Natural killer cell (primary cell): ENCODE measurements around the gene MAP3K19. TPM values are rescaled to one million over a fixed set of nuclear protein-coding genes. Genes with fewer than 3 reads are reported as not detected.
A peak's percentile ranks its signal among the peaks of the same experiment; 100 is the strongest.

ENCODE experiments used
- ATAC-seq, 3 donors: fragments of 150-1000 bp in 2 of 3; fragments of 200-7000 bp in 1 of 3; cut with Tn5 transposase; 1 replicate in 1 of 3; 2 replicates in 2 of 3; pipeline ENCODE4 v1.10.0; 2021; ENCODE audit warnings: mild to moderate bottlenecking in 2 of 3, moderate library complexity in 2 of 3
- DNase-seq, 2 donors: peaks; one replicate each; pipeline versions ENCODE4 v3.0.0 to v3.0.0-alpha.2; 2013 to 2021; ENCODE audit warnings: mixed read lengths in 1 of 2
- H3K27ac ChIP-seq: one replicate; pipeline ENCODE4 v1.5.1; 2013; ENCODE audit warnings: mild to moderate bottlenecking, low read length
- H3K27me3 ChIP-seq: one replicate; pipeline ENCODE4 v1.6.1; 2013; ENCODE audit warnings: low read length; ENCODE audit not compliant: control insufficient read depth, insufficient read depth
- H3K36me3 ChIP-seq: one replicate; pipeline ENCODE4 v1.6.1; 2013; ENCODE audit warnings: low read length; ENCODE audit not compliant: control insufficient read depth, insufficient read depth
- H3K4me1 ChIP-seq: one replicate; pipeline ENCODE4 v1.6.1; 2013; ENCODE audit warnings: low read length; ENCODE audit not compliant: control insufficient read depth, insufficient read depth
- H3K4me3 ChIP-seq: one replicate; pipeline ENCODE4 v1.5.1; 2013; ENCODE audit warnings: low read length
- H3K9me3 ChIP-seq: one replicate; pipeline ENCODE4 v1.6.1; 2013; ENCODE audit warnings: low read length; ENCODE audit not compliant: control insufficient read depth, insufficient read depth
- H3K27ac Mint-ChIP-seq, 2 donors: one replicate each; pipeline ENCODE4 v1.8.0; 2022; ENCODE audit warnings: mild to moderate bottlenecking in 2 of 2, mixed read lengths in 2 of 2, moderate library complexity in 1 of 2
- H3K27me3 Mint-ChIP-seq, 2 donors: one replicate each; pipeline ENCODE4 v1.8.0; 2022; ENCODE audit warnings: low read depth in 2 of 2, mixed read lengths in 2 of 2
- H3K36me3 Mint-ChIP-seq: one replicate; pipeline ENCODE4 v1.8.0; 2022; ENCODE audit warnings: mixed read lengths
- H3K4me1 Mint-ChIP-seq, 2 donors: one replicate each; pipeline ENCODE4 v1.8.0; 2022; ENCODE audit warnings: mixed read lengths in 2 of 2
- H3K4me3 Mint-ChIP-seq: one replicate; pipeline ENCODE4 v1.8.0; 2022; ENCODE audit warnings: mild to moderate bottlenecking, moderate library complexity, mixed read lengths
- H3K9me3 Mint-ChIP-seq, 2 donors: one replicate each; pipeline ENCODE4 v1.8.0; 2022; ENCODE audit warnings: mixed read lengths in 2 of 2
- WGBS: methylation state at CpG from one replicate; pipeline ENCODE4 v1.1.7; 2013; ENCODE audit warnings: missing lambda C conversion rate; ENCODE audit not compliant: insufficient coverage; 5-methylcytosine and 5-hydroxymethylcytosine counted together
- intact Hi-C: fragments of 100-400 bp; cut with micrococcal nuclease; formaldehyde crosslinking; loops from one replicate; pipeline ENCODE4 v1.14.2; 2022
- total RNA-seq, 4 donors: library from RNA; stranded (reverse); fragments of 120-200 nt in 1 of 4; gene quantifications; one replicate each; pipeline versions ENCODE4 v1.2.3 to v1.2.4, GENCODE V29; 2013 to 2022
- TF ChIP-seq, protein P1 (sequence below): fragments of 200-600 bp; IDR thresholded peaks from one replicate; pipeline ENCODE4 v1.8.0; 2022; ENCODE audit warnings: antibody characterized with exemption

The MAP3K19 gene
- total RNA-seq, 3 donors from 2014 or later (not counting 1 experiment from before 2014, with no cell fraction given), result not detected

DNA sequence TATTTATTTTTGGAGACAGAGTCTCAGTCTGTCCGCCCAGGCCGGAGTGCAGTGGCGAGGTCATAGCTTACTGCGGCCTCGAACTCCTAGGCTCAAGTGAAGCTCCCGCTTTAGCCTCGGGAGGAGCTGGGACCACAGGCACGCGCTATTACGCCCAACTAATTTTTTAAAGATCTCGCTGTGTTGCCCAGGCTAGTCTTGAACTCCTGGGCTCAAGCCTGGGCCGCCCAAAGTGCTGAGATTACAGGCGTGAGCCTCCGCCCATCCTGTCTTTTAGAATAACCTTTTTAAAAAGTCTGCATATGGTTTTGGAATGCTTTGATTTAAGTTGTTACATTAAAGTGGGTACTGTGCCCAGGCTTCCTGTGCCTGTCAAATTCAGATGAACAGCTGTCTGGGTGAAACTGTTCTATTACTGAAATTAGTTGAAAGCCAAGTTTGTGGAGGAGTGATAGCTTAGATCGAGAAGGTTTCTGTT lies 5.8 kb upstream of the MAP3K19 start:
- Mint-ChIP-seq H3K27me3 (peaks cover 42 to 50% of the 10 kb centered on the region in 2 donors), H3K9me3 (no peaks in the 10 kb centered on the region), H3K4me3 (peak overlapping the region; percentile 97), H3K36me3 (no peaks in the 10 kb centered on the region), H3K27ac (peak overlapping the region; percentile 96 to 98), H3K4me1 (peaks cover 20 to 29% of the 10 kb centered on the region in 2 donors)
- TF ChIP-seq, protein P1, sequence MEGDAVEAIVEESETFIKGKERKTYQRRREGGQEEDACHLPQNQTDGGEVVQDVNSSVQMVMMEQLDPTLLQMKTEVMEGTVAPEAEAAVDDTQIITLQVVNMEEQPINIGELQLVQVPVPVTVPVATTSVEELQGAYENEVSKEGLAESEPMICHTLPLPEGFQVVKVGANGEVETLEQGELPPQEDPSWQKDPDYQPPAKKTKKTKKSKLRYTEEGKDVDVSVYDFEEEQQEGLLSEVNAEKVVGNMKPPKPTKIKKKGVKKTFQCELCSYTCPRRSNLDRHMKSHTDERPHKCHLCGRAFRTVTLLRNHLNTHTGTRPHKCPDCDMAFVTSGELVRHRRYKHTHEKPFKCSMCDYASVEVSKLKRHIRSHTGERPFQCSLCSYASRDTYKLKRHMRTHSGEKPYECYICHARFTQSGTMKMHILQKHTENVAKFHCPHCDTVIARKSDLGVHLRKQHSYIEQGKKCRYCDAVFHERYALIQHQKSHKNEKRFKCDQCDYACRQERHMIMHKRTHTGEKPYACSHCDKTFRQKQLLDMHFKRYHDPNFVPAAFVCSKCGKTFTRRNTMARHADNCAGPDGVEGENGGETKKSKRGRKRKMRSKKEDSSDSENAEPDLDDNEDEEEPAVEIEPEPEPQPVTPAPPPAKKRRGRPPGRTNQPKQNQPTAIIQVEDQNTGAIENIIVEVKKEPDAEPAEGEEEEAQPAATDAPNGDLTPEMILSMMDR, result no peak
- Histone ChIP-seq H3K27me3 (peaks cover 13% of the 10 kb centered on the region), H3K4me3 (peak overlapping the region; percentile 58), H3K4me1 (peaks cover 7% of the 10 kb centered on the region), H3K27ac (peak overlapping the region; percentile 90), H3K9me3 (no peaks in the 10 kb centered on the region), H3K36me3 (no peaks in the 10 kb centered on the region)
- 23% methylated on average over 14 of the region's 15 CpGs for WGBS
- intact Hi-C loops, result loop anchor here (1.0 to 5.0 kb wide), 6 partner anchors 59 to 1074 kb away; partner anchors contain the start of genes CCNT2 and UBXN4
- DNase-seq, result peak in 1 of 2 donors; percentile 52
- ATAC-seq, result no peak

DNA sequence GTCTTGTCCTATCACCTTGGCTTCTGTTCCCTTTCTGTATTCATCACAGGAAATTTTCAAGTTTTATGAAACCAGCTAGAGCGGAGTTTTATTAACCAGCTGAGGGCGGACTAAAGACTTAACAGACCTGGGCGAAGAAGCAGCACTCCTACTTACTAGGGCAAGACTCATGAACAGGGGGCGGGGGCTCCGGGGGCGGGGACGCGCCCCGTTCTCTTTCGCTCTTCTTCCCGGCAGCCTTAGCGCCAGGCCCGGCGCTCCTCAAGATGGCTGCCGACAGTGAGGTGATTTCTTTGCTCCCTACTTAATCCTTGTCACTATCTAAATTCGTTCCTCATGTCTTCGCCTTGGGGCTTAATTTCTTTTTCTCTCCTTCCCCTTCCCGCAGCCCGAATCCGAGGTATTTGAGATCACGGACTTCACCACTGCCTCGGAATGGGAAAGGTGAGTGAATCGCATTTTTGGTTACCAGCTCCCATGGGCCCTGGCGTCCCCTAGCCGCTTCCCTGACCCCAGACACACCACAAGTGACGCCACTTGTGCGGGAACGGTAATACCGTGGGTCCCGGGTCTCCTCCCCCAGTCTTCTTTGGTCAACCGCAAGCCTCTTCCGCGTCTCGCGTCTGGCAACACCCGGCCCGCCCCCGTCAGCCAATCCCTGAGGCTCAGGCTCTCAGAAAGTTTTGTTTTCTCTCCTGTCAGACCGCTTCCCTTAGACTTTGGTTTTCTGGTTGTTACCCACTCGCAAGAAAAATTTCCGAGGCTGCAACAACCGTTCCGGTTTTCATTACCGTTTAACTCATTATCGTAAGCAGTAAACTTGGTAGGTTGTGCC lies 5.0 kb upstream of the MAP3K19 start, which contains the start of gene RAB3GAP1:
Gene RAB3GAP1 (plus strand): TSS at position 251 of the 835 bp plus-strand sequence. CDS start 16 bp downstream, at position 267.
- Histone ChIP-seq H3K36me3 (no peaks in the 10 kb centered on the region), H3K4me1 (peaks cover 7% of the 10 kb centered on the region), H3K27ac (peak within 1 kb of the TSS; percentile 90), H3K9me3 (no peaks in the 10 kb centered on the region), H3K27me3 (peaks cover 13% of the 10 kb centered on the region), H3K4me3 (peak within 1 kb of the TSS; percentile 58)
- TF ChIP-seq, protein P1, result no peak
- ATAC-seq (peak; percentile 82 to 92 (median 90)), DNase-seq (peak; percentile 85 to 96)
- Mint-ChIP-seq H3K9me3 (no peaks in the 10 kb centered on the region), H3K27ac (peak within 1 kb of the TSS; percentile 96 to 98), H3K27me3 (peaks cover 42 to 53% of the 10 kb centered on the region in 2 donors), H3K36me3 (no peaks in the 10 kb centered on the region), H3K4me3 (peak within 1 kb of the TSS; percentile 97), H3K4me1 (peaks cover 20 to 29% of the 10 kb centered on the region in 2 donors)
- WGBS, result under 1% methylated on average over 45 of the region's 45 CpGs
- intact Hi-C loops, result loop anchor here (1.0 to 5.0 kb wide), 6 partner anchors 60 to 1075 kb away; partner anchors contain the start of genes CCNT2 and UBXN4

- 96% methylated on average over 6 of the region's 6 CpGs for WGBS
Observed at GRCh38 chr2:135050684-135051083, 3.4 kb upstream of the MAP3K19 start.

More at GRCh38 chr2:135050684-135051083, 3.4 kb upstream of the MAP3K19 start:
- Mint-ChIP-seq H3K36me3 (no peaks in the 10 kb centered on the region), H3K4me1 (peaks cover 20 to 29% of the 10 kb centered on the region in 2 donors), H3K4me3 (peak overlapping the region; percentile 70), H3K9me3 (no peaks in the 10 kb centered on the region), H3K27ac (peak overlapping the region in 1 of 2 donors; percentile 98), H3K27me3 (peaks cover 44 to 51% of the 10 kb centered on the region in 2 donors)
- Histone ChIP-seq H3K4me3 (no peak overlapping the region), H3K4me1 (peaks cover 7% of the 10 kb centered on the region), H3K27me3 (peaks cover 13% of the 10 kb centered on the region), H3K36me3 (no peaks in the 10 kb centered on the region), H3K9me3 (no peaks in the 10 kb centered on the region), H3K27ac (no peak overlapping the region)
- ATAC-seq, result no peak
- DNase-seq, result no peak
- TF ChIP-seq, protein P1, result no peak
- intact Hi-C loops, result loop anchor here (5.0 kb wide), 1 partner anchor 1077 kb away; no protein-coding TSS in a partner anchor
